Endodermal cell (in vitro differentiated cells): ENCODE results near the gene GPHN. TPM values are rescaled to one million over a fixed set of nuclear protein-coding genes. Genes with fewer than 3 reads are reported as not detected.
"Not testable (repeated sequence)": the region's sequence is repeated elsewhere in the genome, so short reads cannot be mapped to it uniquely, and the experiment has no call there.

Experiments used
- DNase-seq: peaks from one replicate; pipeline ENCODE4 v3.0.0-alpha.2; 2017
- H3K27ac ChIP-seq: 2 replicates; pipeline ENCODE4 v1.5.1; 2013; ENCODE audit warnings: mild to moderate bottlenecking, low read depth, low read length, moderate library complexity
- H3K27me3 ChIP-seq: 2 replicates; pipeline ENCODE4 v1.6.1; 2013; ENCODE audit warnings: mild to moderate bottlenecking, low read length, moderate library complexity; ENCODE audit not compliant: insufficient read depth, control insufficient read depth, poor library complexity, severe bottlenecking
- H3K36me3 ChIP-seq: 2 replicates; pipeline ENCODE4 v1.7.0; 2013; ENCODE audit warnings: mild to moderate bottlenecking, low read length, moderate library complexity; ENCODE audit not compliant: control insufficient read depth, insufficient read depth
- H3K4me1 ChIP-seq: one replicate; pipeline ENCODE4 v1.7.0; 2013; ENCODE audit warnings: low read length; ENCODE audit not compliant: control insufficient read depth, insufficient read depth
- H3K4me3 ChIP-seq: 2 replicates; pipeline ENCODE4 v1.5.1; 2013; ENCODE audit warnings: mild to moderate bottlenecking, low read length, moderate library complexity
- H3K9ac ChIP-seq: 2 replicates; pipeline ENCODE4 v1.6.1; 2013; ENCODE audit warnings: mild to moderate bottlenecking, low read length, moderate library complexity; ENCODE audit not compliant: poor library complexity, severe bottlenecking; ENCODE audit errors: extremely low read depth
- H3K9me3 ChIP-seq: 2 replicates; pipeline ENCODE4 v1.6.1; 2013; ENCODE audit warnings: mild to moderate bottlenecking, low read length, moderate library complexity; ENCODE audit not compliant: control insufficient read depth
- H3K27ac Mint-ChIP-seq: 2 replicates; pipeline ENCODE4 v1.8.0; 2020; ENCODE audit warnings: mixed read lengths
- H3K27me3 Mint-ChIP-seq: 2 replicates; pipeline ENCODE4 v1.8.0; 2021; ENCODE audit warnings: mild to moderate bottlenecking, mixed read lengths; ENCODE audit not compliant: insufficient read depth
- H3K36me3 Mint-ChIP-seq: 2 replicates; pipeline ENCODE4 v1.8.0; 2020; ENCODE audit warnings: low read depth, mixed read lengths
- H3K4me1 Mint-ChIP-seq: 2 replicates; pipeline ENCODE4 v1.8.0; 2020; ENCODE audit warnings: mixed read lengths
- H3K4me3 Mint-ChIP-seq: 2 replicates; pipeline ENCODE4 v1.8.0; 2020; ENCODE audit warnings: mild to moderate bottlenecking, moderate library complexity, mixed read lengths
- H3K9me3 Mint-ChIP-seq: 2 replicates; pipeline ENCODE4 v1.8.0; 2020; ENCODE audit warnings: mild to moderate bottlenecking, mixed read lengths
- CTCF ChIP-seq: fragments of 200-600 bp; sonication (generic); conservative IDR thresholded peaks from 2 replicates; pipeline ENCODE4 v1.5.0; 2021; ENCODE audit warnings: antibody characterized with exemption, mild to moderate bottlenecking
- WGBS, 2 experiments: methylation state at CpG; one replicate each; pipeline versions ENCODE4 v1.1.5 to v1.1.7; 2013; ENCODE audit warnings: missing lambda C conversion rate in 2 of 2, mixed read lengths in 1 of 2; ENCODE audit not compliant: insufficient coverage in 1 of 2, insufficient read length in 1 of 2; 5-methylcytosine and 5-hydroxymethylcytosine counted together
- total RNA-seq, 2 donors: library from RNA; stranded (reverse); fragmentation: NEBNext Ultra II Directional in 1 of 2; extraction: Animal tissue kit (Norgen Biotek cat#: 25700) in 1 of 2; gene quantifications; 2 replicates in 1 of 2; 3 replicates in 1 of 2; pipeline ENCODE4 v1.2.1, GENCODE V29; 2021

The GPHN gene
- total RNA-seq, 2 donors from 2014 or later, result 12.4 to 15.0 TPM

- no peak overlapping the region for H3K4me3 Mint-ChIP-seq
Measured at GRCh38 chr14:66708267-66708666, 200.3 kb downstream of the GPHN start.

GRCh38 chr14:66709291-66709690 lies 201.3 kb downstream of the GPHN start:
- H3K27me3 ChIP-seq, result no peaks in the 10 kb centered on the region
- no peak for TF ChIP-seq CTCF
- no peak overlapping the region for H3K9ac ChIP-seq
- H3K27me3 Mint-ChIP-seq, result peaks cover 2% of the 10 kb centered on the region
- no peak for DNase-seq
- no peak overlapping the region for H3K4me3 Mint-ChIP-seq
- no peaks in the 10 kb centered on the region for H3K4me1 ChIP-seq
- no peak overlapping the region for H3K4me3 ChIP-seq
- peaks cover 32% of the 10 kb centered on the region for H3K9me3 Mint-ChIP-seq
- WGBS, 2 experiments, result 100% methylated on average over 1 of the region's 1 CpG; no CpG with 5 or more reads in 1 of the 2 experiments
- H3K36me3 ChIP-seq, result no peaks in the 10 kb centered on the region
- H3K36me3 Mint-ChIP-seq, result peaks cover 4% of the 10 kb centered on the region
- peak overlapping the region; percentile 32 for H3K27ac ChIP-seq
- no peak overlapping the region for H3K27ac Mint-ChIP-seq
- H3K4me1 Mint-ChIP-seq, result no peaks in the 10 kb centered on the region
- peaks cover 13% of the 10 kb centered on the region for H3K9me3 ChIP-seq

More at GRCh38 chr14:66708267-66708666, 200.3 kb downstream of the GPHN start:
- Mint-ChIP-seq H3K27me3 (peaks cover 2% of the 10 kb centered on the region), H3K4me1 (no peaks in the 10 kb centered on the region), H3K9me3 (peaks cover 31% of the 10 kb centered on the region), H3K27ac (no peak overlapping the region), H3K36me3 (peaks cover 4% of the 10 kb centered on the region)
- H3K4me1 ChIP-seq, result no peaks in the 10 kb centered on the region
- H3K9me3 ChIP-seq, result peaks cover 10% of the 10 kb centered on the region
- no peak for TF ChIP-seq CTCF
- no peak for DNase-seq
- H3K4me3 ChIP-seq, result no peak overlapping the region
- H3K9ac ChIP-seq, result no peak overlapping the region
- H3K27me3 ChIP-seq, result no peaks in the 10 kb centered on the region
- no peak overlapping the region for H3K27ac ChIP-seq
- no peaks in the 10 kb centered on the region for H3K36me3 ChIP-seq

GRCh38 chr14:66714291-66714690 lies 206.3 kb downstream of the GPHN start:
- not testable (repeated sequence) for H3K4me3 ChIP-seq, H3K4me3 Mint-ChIP-seq, H3K9ac ChIP-seq, H3K27me3 ChIP-seq, H3K27me3 Mint-ChIP-seq, H3K27ac ChIP-seq, H3K36me3 ChIP-seq, H3K4me1 ChIP-seq, H3K27ac Mint-ChIP-seq, DNase-seq
- H3K9me3 Mint-ChIP-seq, result peaks cover 38% of the 10 kb centered on the region
- H3K9me3 ChIP-seq, result peaks cover 25% of the 10 kb centered on the region
- peaks cover 15% of the 10 kb centered on the region for H3K36me3 Mint-ChIP-seq
- 72 to 82% methylated on average over 2 to 4 of the region's 4 CpGs for WGBS, 2 experiments
- H3K4me1 Mint-ChIP-seq, result peaks cover 16% of the 10 kb centered on the region

GRCh38 chr14:66715313-66715712 lies 207.4 kb downstream of the GPHN start:
- not testable (repeated sequence) for H3K9ac ChIP-seq, H3K27ac ChIP-seq, H3K27ac Mint-ChIP-seq, DNase-seq, H3K4me3 Mint-ChIP-seq, H3K27me3 ChIP-seq, H3K36me3 ChIP-seq, H3K4me3 ChIP-seq, H3K4me1 ChIP-seq, H3K27me3 Mint-ChIP-seq
- H3K9me3 ChIP-seq, result peaks cover 25% of the 10 kb centered on the region
- Mint-ChIP-seq H3K36me3 (peaks cover 15% of the 10 kb centered on the region), H3K9me3 (peaks cover 38% of the 10 kb centered on the region), H3K4me1 (peaks cover 16% of the 10 kb centered on the region)
- WGBS, 2 experiments, result 83 to 91% methylated on average over 1 of the region's 2 CpGs
